K562 (cell line): ENCODE data around the gene RPS6KA4. TPM values are rescaled to one million over a fixed set of nuclear protein-coding genes. Genes with fewer than 3 reads are reported as not detected.

Source experiments
- ARNT ChIP-seq, 2 experiments: fragments of 450-650 bp; IDR thresholded peaks; 2 replicates each; pipeline ENCODE4 v1.6.1; 2016; ENCODE audit warnings: mild to moderate bottlenecking in 1 of 2
- CREB1 ChIP-seq, 2 experiments: sonication (generic) in 1 of 2; formaldehyde crosslinking in 1 of 2; IDR thresholded peaks; 2 replicates each; pipeline versions ENCODE4 v1.6.1 to v1.8.0; 2012 to 2022; ENCODE audit warnings: inconsistent platforms in 1 of 2, mild to moderate bottlenecking in 1 of 2, missing genetic modification reagents in 1 of 2, moderate library complexity in 1 of 2
- HDAC1 ChIP-seq, 2 experiments: fragments of 450-650 bp; IDR thresholded peaks; 2 replicates each; pipeline ENCODE4 v1.6.1; 2016 to 2017; ENCODE audit warnings: inconsistent platforms in 1 of 2, mild to moderate bottlenecking in 1 of 2, moderate library complexity in 1 of 2
- KHSRP ChIP-seq: fragments of 450-650 bp; IDR thresholded peaks from 2 replicates; pipeline ENCODE4 v1.6.1; 2017
- MGA ChIP-seq: fragments of 450-650 bp; IDR thresholded peaks from 2 replicates; pipeline ENCODE4 v1.6.1; 2016; ENCODE audit warnings: mild to moderate bottlenecking, moderate library complexity
- NEUROD1 ChIP-seq: fragments of 150-350 bp; IDR thresholded peaks from 2 replicates; pipeline ENCODE4 v1.6.1; 2014; ENCODE audit warnings: borderline replicate concordance, low read length, low read depth; ENCODE audit not compliant: partially characterized antibody
- PPARD ChIP-seq: fragments of 250-450 bp; sonication (Bioruptor Pico); IDR thresholded peaks from 2 replicates; pipeline ENCODE4 v1.8.0; 2022; ENCODE audit warnings: inconsistent platforms, mild to moderate bottlenecking, moderate library complexity
- RBBP5 ChIP-seq: fragments of 200-600 bp; sonication (generic); IDR thresholded peaks from 2 replicates; pipeline ENCODE4 v1.6.1; 2012; ENCODE audit warnings: borderline replicate concordance, mild to moderate bottlenecking, low read length, control low read depth, inconsistent platforms; ENCODE audit not compliant: insufficient read depth, poor library complexity, severe bottlenecking
- SMAD3 ChIP-seq: fragments of 450-650 bp; formaldehyde crosslinking; conservative IDR thresholded peaks from 2 replicates; pipeline ENCODE4 v1.4.0; 2020; ENCODE audit warnings: mild to moderate bottlenecking
- TOE1 ChIP-seq, 2 experiments: fragments of 450-650 bp in 1 of 2; sonication (generic) in 1 of 2; formaldehyde crosslinking in 1 of 2; IDR thresholded peaks; 2 replicates each; pipeline versions ENCODE4 v1.7.1 to v1.8.0; 2016 to 2022; ENCODE audit warnings: borderline replicate concordance in 2 of 2, mild to moderate bottlenecking in 2 of 2, antibody characterized with exemption in 1 of 2, inconsistent platforms in 1 of 2, low read depth in 1 of 2, missing genetic modification reagents in 1 of 2, moderate library complexity in 1 of 2
- ZNF263 ChIP-seq: sonication (generic); formaldehyde crosslinking; IDR thresholded peaks from 2 replicates; pipeline ENCODE4 v1.8.0; 2022; ENCODE audit warnings: mild to moderate bottlenecking, missing genetic modification reagents, borderline replicate concordance
- ZNF41 ChIP-seq: fragments of 250-450 bp; sonication (Bioruptor Pico); conservative IDR thresholded peaks from 2 replicates; pipeline ENCODE4 v1.4.0; 2020; ENCODE audit warnings: mild to moderate bottlenecking
- ZNF449 ChIP-seq: fragments of 250-450 bp; sonication (Bioruptor Pico); IDR thresholded peaks from 2 replicates; pipeline ENCODE4 v1.8.0; 2022; ENCODE audit warnings: moderate library complexity, mild to moderate bottlenecking, inconsistent platforms
- polyA plus RNA-seq, 8 experiments: library from polyadenylated mRNA; depleted of rRNA in 4 of 8; stranded (reverse) in 5 of 8; unstranded in 3 of 8; fragments of >200 nt; fragmentation: Nextera tagmentation in 2 of 8; fragmentation: Illumina TruSeq in 1 of 8; extraction: Ambion mirVana in 2 of 8; extraction: Trizol in 1 of 8; gene quantifications; 2 replicates each; pipeline versions ENCODE4 v1.2.1 to v1.2.3, GENCODE V29; 2011 to 2014; ENCODE audit warnings: inconsistent platforms in 1 of 8, missing spikeins in 1 of 8
- total RNA-seq, 7 experiments: library from RNA; depleted of rRNA in 6 of 7; stranded (reverse); fragments of >200 nt in 6 of 7; fragmentation: Illumina TruSeq in 2 of 7; extraction: Trizol in 2 of 7; gene quantifications; 2 replicates each; pipeline versions ENCODE4 v1.2.1 to v1.2.3, GENCODE V29; 2011 to 2021; ENCODE audit warnings: low replicate concordance in 1 of 7

RPS6KA4 gene
- total and polyA plus RNA-seq, 9 of the 15 experiments (the other 6 are each of a cell fraction or from before 2014, with no cell fraction given) = 0.15 to 23.8 (median 9.8) TPM

- TF ChIP-seq ZNF449 (CRISPR knock-in tag) (no peak), MGA (no peak), RBBP5 (no peak), CREB1 (IDR thresholded peaks at IDR 0.05) (no peak; the same call in 1 of the 2 replicates), CREB1 (CRISPR knock-in tag; IDR thresholded peaks at IDR 0.05) (no peak), ARNT (IDR thresholded peaks at IDR 0.05) (no peak), HDAC1 (IDR thresholded peaks at IDR 0.05) (peak in 1 of 2 experiments; percentile 59; a peak in 2 of 4 replicates), ZNF263 (CRISPR knock-in tag) (peak; percentile 40; the same call in 1 of the 2 replicates), NEUROD1 (no peak), SMAD3 (no peak), KHSRP (no peak), TOE1 (IDR thresholded peaks at IDR 0.05; ENCODE audit: borderline replicate concordance) (no peak), TOE1 (CRISPR knock-in tag; IDR thresholded peaks at IDR 0.05; ENCODE audit: borderline replicate concordance, low read depth) (no peak), PPARD (no peak), ZNF41 (CRISPR knock-in tag) (no peak)
These were observed 40.8 kb upstream of the RPS6KA4 start, which contains the start of gene PRDX5 (continued) for GRCh38 chr11:64317961-64318765.
